ENCODE measurements around the gene TRPM2.
A peak's percentile ranks its signal among the peaks of the same experiment; 100 is the strongest.

Gene TRPM2

DNA sequence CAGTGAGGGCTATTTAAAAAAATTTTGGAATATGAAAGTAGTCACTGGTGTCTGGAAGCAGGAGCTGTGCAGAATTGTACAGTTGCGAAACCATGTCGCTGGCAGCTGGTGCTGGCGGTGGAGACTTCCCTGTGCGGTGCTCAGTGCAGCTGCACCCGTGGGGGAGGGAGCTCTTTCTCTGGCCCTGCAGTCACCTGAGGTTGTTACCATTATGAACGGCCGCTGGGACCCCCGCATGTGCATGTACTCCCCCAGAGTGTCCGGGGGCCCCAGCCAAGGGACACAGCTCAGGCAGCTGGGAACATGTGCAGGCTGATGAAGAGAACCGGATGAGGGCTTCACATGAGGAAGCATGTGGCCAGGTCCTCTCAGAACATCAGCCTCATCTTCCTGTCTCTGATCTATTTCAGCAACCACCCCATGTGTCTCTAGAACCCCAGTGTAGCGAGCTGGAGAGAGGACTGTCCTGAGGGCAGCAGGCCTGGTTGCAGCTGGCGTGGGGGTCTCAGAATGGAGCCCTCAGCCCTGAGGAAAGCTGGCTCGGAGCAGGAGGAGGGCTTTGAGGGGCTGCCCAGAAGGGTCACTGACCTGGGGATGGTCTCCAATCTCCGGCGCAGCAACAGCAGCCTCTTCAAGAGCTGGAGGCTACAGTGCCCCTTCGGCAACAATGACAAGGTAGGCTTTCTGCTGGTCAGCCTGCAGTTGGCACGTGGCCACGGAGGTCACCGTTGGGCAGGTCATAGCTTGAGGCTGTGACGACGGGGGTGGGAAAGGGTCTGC lies at the start of gene TRPM2:
Gene TRPM2, plus strand, starts transcription at position 431 of the 780 bp plus-strand sequence. Its CDS starts 80 bp downstream, at position 511.
- DNase-seq (ENCODE audit: low read depth), result peak; percentile 21

- DNase-seq (ENCODE audit: low read depth), result no peak
These were observed 49.3 kb upstream of the TRPM2 start for GRCh38 chr21:44304011-44304616.

DNA sequence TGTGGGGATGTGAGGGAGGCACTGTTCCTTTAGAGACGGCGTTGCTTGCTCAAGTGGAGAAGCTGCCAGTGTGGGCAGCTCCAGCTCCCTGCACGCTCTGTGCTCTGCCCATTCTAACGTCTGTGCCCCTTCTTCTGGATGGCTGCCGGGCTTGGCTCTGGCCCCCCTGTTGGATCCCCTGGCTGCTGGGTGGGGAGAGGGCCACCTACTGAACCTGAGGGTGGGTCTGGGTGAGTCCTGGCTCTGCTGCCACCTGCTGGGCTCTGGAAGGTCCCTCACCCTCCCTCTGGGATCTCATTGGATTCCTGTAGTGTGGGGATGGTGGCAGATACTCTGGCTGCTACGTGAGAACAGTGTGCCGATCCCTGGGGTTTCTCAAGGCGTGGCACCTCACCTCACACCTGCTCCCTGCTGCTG lies 48.5 kb upstream of the TRPM2 start:
- DNase-seq (ENCODE audit: low read depth), result no peak

- DNase-seq (ENCODE audit: low read depth), result no peak
These were observed 47.7 kb upstream of the TRPM2 start for GRCh38 chr21:44305691-44306090.

GRCh38 chr21:44306936-44307704 lies 46.3 kb upstream of the TRPM2 start:
- no peak for DNase-seq (ENCODE audit: low read depth)

DNA sequence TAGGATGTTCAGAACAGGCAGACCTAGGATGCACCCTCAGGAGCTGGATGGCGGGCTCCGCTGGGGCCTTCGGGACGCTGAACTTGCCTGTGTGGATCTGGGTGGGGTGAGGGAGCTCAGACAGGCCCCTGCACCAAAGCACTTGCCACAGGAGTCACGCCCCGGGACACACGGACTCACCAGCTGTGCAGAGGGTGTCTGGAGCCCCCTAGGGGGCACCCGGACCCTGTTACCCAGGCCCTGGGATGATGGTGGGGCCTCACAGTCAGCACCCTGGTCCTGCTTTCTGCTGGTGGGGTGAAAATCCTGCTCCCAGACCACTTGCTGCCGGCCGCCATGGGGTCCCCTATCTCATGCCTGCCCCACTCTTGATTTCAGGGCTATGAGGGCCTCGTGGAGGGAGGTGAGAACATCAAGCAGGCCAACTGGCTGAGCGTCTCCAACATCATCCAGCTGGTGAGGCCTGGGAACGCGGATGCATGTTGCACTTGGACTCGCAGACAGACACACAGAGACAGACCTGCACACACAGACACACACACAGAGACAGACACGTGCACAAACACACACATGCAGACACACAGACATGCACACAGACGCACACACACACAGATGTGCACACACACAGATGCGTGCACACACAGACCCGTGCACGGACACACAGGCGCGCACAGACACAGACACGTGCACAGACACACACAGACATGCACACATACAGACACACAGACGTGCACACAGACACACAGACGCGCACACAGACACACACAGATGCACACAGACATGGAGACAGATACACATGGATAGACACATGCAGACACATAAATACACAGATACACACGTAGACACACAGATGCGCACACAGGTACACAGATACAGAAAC lies 42.6 kb upstream of the TRPM2 start:
- DNase-seq (ENCODE audit: low read depth), result no peak

DNA sequence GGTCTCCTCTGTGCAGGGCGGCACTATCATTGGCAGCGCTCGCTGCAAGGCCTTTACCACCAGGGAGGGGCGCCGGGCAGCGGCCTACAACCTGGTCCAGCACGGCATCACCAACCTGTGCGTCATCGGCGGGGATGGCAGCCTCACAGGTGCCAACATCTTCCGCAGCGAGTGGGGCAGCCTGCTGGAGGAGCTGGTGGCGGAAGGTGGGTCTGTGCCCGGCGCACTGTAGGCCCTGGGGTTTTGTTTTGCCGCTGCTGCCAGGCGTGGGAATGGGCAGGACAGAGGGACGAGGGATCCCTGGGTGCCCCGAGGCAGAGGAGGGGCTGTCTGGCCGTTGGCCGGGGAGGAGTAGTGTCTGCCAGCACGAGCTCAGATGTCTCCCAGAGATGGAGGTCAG lies 41.3 kb upstream of the TRPM2 start:
- no peak for DNase-seq (ENCODE audit: low read depth)

- no peak for DNase-seq (ENCODE audit: low read depth)
These were observed 40.7 kb upstream of the TRPM2 start for GRCh38 chr21:44312716-44313115.

DNA sequence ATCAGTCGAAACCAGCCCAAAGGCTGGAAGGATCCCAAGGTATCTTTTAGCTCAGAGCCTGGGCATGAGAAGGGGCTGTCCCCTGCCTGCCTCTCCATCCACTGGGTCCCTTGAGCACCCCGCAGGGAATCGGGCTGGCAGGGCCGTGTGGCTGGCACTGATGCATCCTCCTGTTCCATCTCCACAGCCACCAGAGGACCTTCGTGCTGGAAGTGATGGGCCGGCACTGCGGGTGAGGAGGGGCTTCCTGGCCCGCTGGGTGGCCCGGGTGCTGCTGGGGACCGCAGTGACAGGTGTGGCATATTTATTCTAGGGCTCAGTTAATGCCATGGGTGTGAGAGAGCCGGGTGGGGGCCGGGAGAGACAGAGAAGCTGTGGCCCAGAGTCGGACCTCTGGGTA lies 40.0 kb upstream of the TRPM2 start:
- DNase-seq (ENCODE audit: low read depth), result no peak

DNA sequence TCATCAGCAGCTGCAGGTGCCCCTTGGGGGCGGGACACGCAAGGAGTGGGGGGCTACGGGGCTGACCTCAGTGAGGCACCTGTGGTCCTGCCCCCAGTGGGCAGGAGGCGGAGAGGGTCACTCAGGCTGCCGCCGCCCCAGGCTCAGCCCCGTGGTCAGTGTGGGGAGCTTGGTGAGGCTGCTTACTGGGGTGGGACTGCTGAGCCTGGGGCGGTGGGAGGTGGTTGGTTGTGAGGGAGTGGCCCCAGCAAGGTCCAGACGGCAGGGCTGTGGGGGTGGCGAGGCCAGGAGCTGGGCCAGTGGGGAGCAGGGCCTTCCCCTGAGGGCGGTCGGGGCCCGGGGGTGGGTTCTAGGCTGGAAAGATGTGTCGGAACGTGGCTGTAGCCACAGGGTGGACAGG lies 39.3 kb upstream of the TRPM2 start:
- no peak for DNase-seq (ENCODE audit: low read depth)

DNA sequence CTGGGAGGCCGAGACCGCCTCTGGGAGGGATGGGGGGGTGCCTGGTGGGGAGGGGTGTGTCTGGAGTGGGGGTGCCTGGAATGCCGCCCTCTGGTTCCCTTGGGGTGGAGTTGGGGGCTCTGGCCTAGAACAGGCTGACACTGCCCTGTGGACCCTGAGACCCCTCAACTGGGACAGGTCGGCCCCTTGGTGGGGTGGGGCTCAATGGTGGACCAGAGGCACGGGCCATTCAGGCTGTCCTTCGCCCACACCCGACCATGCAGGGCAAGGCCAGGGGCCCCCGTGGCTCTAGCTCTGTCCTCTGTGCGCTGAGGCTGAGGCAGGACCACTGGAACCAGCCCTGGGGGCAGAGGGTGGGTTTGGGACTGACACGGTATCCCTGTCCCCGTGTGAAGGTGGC lies 38.9 kb upstream of the TRPM2 start:
- no peak for DNase-seq (ENCODE audit: low read depth)

- DNase-seq (ENCODE audit: low read depth), result no peak
These were observed 37.7 kb upstream of the TRPM2 start for GRCh38 chr21:44315691-44316203.

DNA sequence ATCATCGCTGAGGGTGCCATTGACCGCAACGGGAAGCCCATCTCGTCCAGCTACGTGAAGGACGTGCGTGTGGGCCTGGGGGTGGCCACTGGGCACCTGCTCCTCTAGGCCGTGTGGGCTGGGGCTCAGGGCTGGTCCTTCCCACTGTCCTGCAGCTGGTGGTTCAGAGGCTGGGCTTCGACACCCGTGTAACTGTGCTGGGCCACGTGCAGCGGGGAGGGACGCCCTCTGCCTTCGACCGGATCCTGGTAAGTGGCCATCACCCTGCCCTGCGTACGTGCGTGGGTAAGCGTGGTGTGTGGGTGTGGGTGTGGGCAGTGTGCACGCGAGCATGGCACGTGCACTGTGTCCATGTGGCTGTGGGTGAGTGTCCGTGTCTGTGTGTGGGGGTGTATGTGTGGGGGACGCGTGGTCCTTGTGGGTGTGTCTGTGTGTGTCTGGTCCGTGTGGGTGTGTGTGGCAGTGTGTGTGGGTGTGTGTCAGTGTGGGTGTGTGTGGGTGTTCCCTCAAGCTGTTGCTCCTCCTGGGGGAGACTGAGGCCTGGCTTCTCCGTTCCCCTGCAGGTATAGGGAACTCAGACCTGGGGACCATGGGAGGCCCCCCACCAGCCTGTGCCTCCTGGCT lies 37.0 kb upstream of the TRPM2 start:
- no peak for DNase-seq (ENCODE audit: low read depth)

DNA sequence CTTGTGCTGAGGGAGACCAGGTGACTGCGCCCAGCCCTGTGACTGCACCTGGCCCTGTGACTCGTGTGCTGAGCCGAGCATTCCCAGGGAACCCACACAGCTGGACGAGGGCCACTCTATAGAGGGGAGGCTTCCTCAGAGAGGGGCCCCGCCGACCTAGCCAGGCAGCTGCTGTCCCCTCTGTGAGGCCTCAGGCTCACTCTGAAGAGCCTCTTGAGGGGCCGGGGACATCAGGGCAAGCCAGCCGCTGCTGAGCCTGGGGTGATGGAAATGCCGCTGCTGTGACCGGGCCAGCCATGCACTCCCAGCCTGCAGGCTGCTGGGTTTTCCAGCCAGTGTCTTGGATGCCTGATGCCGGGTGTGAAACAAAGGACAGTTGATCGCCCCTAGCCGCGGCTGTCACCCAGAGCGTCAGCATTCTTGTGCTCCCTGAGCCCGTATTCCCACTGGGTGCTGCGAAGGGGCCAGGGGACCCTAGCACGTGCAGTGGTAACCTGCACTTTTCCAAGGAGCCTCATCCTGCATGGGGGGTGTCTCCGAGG lies 36.1 kb upstream of the TRPM2 start:
- DNase-seq (ENCODE audit: low read depth), result no peak

DNA sequence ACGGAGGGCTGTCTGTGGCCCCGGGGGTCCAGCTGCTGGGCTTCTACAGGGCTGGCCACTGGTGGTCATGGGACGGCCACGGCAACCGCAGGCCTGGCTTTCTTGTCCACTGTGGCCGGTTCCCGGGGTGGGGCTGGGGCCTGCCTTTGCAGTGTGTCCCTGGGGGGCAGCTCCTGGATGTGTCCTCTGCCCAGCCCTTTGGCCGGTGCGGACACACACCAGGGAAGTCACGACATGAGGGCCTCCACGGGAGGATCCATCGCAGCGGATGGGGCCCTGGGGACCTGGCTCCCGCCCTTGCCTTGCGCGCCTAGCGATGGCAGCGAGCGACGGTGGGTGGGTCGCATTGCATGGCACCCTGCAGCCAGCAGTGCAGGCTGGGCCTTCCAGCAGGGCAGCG lies 35.5 kb upstream of the TRPM2 start:
- DNase-seq (ENCODE audit: low read depth), result no peak

DNA sequence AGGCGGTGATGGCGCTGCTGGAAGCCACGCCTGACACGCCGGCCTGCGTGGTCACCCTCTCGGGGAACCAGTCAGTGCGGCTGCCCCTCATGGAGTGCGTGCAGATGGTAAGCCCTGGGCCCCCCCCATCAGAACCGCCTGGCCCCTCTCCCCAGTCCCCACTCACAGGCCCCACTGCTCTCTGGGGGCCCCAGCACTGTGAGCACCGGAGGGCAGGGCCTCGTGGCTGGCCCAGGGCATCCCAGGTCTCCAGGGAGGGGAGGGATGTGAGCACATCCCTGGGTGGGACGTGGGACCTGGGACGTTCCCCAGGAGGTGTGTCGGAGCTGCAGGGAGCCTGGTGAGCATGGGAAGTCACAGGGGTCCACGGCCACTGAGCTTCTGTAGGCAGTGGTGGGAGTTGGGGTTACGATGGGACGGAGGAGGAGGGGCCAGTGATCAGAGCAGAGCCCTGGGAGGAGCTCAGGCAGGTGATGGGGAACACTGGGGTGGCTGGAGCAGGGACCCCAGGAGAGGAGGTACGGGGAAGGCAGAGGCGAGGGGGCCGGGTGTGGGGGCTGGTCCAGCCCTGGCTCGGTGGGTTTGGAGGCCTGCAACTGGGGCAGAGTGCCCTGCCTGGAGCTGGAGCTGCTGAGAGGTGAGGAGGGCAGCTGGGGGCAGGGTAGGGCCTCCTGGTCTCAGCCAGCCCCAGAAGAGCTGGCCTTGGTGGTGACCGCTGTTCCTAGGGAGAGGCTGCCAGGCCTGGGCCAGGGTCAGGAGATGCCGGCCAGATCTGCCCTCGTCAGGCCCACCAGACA lies 34.7 kb upstream of the TRPM2 start:
- no peak for DNase-seq (ENCODE audit: low read depth)

DNA sequence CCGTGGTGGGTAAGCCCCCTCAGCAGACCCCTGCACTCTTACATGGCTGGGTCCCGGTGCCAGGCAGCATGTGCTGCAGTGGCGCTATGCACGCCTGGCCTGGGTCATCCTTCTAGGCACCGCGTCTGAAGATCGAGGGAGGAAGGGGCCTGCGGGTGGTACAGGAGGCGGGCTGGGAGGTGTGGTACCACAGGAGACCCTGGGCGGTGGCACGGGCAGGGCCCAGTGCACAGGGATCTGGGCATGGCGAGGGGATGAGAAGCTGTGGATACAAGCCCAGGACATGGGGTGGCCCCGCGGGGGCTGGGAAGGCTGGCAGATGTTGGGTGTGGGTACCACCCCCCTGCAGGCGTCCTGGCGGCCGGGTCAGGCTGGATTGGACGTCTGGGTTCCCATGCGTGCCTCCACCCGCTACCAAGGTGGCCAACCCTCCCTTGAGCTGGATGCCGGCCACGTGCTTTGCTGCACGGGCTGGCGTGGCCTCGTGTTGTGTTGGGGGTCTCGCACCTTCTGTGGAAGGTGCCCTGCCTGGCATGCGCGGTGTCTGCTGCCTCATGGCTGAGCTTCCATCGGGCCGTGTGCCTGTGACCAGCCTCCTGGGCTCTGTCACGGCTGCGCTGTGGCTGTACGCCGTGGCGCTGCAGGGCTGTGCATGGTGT lies 33.9 kb upstream of the TRPM2 start:
- no peak for DNase-seq (ENCODE audit: low read depth)

- DNase-seq (ENCODE audit: low read depth), result no peak
These were observed 32.6 kb upstream of the TRPM2 start for GRCh38 chr21:44320847-44321246.

DNA sequence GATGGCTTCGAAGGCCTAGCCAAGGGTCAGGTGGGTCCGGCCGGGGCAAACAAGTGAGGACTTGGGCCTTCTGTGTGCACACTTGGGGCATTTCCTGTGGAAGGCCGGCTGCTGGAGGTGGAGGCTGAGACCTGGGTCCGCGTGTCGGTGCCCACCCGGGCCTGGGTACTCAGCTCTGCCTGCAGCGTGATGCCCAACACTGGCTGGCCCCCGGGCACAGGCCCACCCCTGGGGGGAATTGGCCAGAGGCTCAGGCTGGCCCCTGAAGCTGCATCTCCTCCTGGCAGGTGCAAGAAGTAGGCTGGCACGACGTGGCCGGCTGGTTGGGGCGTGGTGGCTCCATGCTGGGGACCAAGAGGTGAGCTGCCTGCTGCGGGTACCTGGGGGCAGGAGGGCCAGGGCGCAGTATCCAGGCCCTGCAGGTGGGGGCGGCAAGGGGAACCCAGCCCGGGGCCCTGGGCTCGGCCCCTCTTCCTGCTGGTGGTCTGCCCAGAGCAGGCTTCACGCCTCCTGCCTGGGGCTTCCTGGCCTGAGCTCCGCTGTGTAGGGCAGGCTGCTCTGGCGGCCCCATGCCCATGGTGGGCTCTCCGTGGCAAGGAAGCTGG lies 31.5 kb upstream of the TRPM2 start:
- DNase-seq (ENCODE audit: low read depth), result no peak

Measured in activated T-cell treated with anti-CD3 and anti-CD28 coated beads for 24 hours (primary cell).